Fibroblast of upper back skin (primary cell): Measurements from ENCODE around the gene DNPEP.
"Not testable (repeated sequence)": the region's sequence is repeated elsewhere in the genome, so short reads cannot be mapped to it uniquely, and the experiment has no call there.

Experiments
- DNase-seq: peaks from one replicate; pipeline ENCODE4 v3.0.0-alpha.2; 2013

DNPEP gene

DNA sequence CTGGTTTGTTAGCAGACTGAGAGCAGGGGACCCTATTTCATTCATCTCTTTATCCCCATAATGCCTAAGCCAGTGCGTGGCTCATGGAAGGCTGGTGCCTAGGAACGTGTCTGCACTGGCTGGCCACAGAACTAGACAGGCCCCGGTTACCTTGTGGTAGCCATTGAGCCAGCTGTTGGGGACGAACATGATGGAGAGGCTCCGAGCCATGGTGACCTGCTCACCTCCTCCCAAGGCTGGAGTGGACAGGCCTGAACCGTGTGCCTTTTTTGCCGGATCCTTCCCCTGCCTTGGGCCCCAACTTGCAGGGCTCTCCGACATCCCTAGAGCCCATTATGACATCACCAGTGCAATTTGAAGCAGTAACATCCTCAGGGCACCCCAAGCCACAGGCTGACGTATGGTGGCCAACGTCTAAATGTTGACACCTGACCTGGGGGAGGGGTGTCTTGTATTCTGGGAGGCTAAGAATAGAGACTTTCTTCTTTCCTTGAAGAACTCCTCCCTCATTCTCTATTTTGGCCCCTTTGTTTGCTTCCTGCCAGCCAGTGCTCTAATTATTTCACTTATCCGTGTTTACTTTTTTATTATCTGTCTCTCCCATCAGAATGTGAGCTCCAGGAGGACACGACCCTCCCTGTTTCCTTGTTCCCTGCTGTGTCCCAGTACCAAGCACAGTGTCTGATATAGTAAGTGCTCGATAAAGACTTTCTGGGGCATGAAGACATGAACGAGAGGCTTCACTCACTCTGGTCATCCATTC lies 12.2 kb upstream of the DNPEP start:
- no peak for DNase-seq

DNA sequence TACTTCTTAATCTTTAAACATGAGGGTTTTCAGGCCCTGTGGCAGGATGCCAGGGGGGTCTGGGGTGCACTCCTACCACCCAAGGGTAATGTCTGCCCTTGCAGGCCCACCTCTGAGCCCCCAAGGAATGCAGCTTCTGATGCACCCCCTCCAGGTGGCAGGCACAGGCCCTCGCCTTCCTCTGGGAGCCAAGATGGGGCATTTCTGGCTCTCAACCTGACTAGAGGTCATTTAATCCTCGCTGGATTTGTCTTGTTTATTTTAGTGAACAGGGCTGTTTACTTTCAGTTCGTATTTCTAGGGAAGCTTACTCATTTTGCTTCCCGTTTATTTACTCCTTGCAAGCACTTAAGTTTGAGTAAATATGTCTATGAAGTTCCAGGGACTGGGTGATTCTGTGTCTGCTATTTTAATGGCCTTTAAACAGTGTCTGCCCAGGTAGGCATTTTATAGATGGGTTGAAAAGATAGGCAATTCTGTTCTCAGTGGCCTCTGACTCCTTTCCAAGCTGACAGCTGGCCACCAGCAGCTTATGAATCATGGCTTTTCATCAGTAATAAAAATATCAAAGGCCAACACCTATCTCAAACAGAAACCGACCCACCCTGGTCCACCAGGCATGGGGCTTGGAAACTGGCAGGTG lies 11.1 kb upstream of the DNPEP start:
- no peak for DNase-seq

DNA sequence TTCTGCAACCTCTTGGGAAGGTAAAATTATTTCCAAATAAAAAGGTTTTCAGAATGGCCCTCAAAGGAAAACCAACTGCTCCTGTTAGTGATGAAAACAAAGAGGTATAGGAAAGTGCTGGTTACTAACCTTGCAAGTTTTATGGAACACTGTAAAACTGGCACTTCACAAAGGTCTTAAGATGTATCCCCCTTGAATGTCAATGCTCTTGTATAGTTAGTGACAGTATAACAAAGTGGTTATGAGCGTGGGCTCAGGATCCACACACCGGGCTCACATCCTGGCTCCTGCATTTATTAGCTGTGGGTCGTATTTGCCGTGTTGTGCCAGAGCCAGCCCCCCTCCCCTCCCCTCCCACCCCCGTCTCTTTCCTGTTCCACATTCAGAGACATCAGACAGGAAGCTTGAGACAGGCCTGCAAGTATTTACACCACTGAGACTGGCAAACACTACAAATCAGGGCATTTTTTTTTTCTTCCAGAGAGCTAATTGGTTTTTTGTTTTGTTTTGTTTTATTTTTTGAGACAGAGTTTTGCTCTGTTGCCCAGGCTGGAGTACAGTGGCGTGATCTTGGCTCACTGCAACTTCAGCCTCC lies 9.2 kb upstream of the DNPEP start:
- no peak for DNase-seq

DNA sequence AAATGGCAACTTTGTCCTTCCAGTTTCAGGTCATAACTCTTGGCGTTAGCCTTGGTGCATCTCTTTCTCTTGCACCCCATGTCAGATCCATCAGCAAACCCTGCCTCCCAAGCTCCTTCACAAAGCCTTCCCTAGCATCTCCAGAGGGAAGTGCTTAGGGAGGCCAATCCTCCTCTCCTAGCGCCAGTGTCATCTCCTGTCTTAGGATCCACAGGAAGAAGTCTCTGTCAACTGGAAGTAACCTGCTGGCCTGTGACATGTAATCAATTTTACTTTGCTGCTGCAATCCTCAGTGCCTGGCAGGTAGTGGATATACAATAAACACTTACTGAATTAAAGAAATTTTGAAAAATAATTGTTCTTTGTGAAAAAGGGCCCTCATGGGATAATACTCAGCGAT lies 7.9 kb upstream of the DNPEP start:
- no peak for DNase-seq

DNA sequence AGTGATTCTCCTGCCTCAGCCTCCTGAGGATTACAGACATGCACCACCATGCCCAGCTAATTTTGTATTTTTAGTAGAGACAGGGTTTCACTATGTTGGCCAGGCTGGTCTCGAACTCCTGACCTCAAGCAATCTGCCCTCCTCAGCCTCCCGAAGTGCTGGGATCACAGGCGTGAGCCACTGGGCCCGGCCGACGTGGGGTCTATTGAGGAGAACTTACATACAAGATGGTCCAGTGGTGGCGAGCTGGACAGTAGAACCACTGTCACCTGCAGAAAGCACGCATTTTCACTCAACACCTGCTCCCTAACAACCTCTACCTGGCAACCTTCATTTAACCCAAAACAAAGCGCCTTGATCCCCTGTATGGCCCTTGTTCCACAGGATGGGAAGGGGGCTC lies 7.3 kb upstream of the DNPEP start:
- not testable (repeated sequence) for DNase-seq

DNA sequence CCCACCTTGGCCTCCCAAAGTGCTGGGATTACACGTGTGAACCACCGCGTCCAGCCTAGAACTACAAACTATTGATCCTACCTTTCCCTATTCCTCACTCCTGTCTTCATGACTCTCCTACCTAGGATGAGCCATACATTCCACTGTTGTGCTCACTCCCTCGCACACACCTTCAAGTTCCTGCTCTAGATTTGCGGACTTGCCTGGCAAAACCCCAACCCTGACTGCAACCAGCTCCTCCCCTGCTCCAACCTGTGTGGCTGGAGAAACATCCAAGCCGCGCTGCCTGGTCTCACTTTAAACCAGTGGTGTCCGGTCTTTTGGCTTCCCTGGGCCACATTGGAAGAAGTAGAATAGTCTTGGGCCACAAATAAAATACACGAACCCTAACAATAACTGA lies 5.0 kb upstream of the DNPEP start:
- no peak for DNase-seq

DNA sequence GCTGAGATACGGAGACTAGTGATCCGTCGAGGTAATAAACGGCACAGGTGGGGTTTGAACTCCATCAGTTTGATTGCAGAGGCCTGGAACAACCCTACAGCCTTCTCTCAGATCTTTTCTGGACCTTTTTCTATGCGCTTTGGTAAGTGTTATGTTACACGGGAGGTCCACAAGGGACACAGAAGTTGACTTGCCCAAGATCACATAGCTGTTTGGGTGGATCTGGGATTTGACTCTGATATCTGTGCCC lies 1.1 kb upstream of the DNPEP start:
- DNase-seq = no peak

DNA sequence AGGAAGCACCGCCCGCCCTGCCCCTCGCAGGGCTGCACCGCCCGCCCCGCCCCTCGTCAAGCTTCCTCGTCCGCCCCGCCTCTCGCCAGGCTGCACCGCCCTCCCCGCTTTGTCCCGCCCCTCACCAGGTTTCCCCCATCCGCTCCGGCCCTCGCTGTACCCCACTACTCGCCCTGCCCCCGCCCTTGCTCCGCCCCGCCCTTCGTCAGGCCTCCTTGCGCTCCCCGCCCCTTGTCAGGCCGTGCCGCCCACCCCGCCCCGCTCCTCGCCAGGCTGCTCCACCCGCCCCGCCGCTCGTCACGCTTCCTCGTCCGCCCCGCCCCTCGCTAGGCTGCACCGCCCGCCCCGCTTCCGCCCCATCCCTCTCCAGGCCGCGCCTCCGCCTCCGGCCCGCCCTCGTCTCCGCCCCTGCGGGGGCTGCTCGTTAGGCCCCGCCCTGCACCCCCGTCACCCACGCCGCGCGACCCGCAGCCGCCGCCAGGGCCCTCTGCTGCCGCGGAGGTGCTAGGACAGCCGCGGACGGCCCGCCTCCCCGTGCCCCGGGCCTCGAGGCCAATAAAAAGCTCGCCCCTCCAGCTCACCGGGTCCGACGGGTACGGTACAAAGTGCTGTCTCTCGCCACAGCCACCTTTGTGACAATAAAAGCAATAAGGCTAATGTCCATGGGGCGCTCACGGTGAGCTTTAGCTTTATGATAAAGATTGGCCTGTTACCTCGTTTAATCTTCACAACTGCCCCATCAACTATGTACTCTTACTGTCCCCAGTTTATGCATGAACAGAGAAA lies 602 bp upstream of the DNPEP start:
- peak; percentile 95 for DNase-seq

DNA sequence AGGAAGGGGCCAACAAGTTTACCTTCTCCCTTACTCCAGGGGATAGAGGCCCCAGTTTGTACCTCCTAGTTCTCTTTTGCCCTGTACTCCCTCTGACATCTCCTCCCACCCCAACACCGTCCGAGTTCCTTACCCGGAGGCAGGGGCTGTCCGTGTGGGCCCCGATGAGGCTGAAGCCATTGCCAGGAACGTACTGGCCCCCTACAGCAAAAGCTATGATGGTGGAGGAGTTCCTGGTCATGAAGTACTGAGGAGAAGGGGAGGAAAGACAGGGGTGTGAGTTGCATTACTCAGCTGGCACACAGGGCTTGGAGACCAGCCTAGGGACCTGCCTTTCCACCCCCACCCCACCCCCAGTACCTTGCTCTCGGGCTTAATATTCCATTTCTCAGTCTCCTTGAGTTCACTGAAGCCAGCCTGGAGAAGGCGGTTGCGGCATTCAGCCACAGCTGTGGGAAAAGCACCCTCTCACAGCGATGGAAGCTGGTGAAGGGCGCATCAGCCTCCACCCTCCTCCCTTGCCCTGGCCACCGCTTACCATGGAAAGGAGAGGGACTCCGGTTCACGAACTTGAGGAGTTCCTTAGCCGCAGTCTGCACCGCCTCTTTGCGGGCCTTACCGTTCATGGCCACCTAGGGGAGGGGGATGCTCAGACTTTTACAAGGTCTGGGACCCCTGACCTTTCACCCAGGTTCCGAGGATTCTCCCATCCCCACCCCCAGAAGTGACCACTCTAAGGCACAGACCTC lies 1.0 kb downstream of the DNPEP start:
- no peak for DNase-seq

DNA sequence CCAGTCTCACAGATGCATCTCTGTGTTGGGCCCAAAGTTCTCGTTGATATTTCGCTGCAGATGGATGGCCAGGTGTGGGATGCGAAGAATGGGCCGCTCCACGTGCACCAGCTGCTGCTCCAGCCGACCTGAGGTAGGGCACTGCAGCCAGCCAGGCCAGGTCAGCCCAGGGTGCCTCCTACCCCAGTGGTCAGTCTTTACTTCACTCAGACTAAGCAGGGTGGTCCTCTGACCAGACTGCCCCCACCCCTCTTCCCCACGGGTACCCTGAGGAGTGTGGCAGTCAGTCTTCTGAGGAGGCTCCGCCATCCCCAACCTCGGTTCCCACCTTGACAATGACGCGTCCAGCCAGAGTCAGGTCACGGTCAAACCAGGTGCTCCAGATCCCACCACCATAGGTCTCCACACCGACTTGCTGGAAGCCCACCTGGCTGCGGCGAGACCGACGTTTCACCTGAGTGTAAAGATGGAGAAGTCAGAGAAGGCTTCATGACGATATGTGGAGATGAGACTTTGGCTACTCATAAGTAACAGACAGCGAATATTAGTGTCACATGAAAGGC lies 1.7 kb downstream of the DNPEP start:
- DNase-seq = no peak

DNA sequence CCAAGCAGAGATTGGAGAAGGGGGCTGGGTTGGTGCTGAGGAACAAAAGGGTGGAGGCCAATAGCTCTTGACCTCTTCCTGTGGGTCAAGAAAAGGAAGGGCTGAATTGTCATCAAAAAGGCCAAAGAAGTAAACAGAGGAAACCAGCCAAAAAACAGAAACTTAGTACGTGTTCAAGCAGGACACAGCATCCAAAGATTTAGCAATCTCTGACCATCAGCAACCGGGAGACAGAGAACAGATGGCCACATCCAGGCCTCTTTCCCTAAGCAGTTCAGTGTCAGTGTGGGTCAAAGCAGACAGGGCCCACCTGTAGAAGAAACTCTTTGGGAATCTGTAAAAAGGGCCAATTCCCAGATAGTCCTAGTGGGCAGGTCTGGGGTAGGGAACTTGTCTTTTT lies 2.9 kb downstream of the DNPEP start:
- no peak for DNase-seq

DNA sequence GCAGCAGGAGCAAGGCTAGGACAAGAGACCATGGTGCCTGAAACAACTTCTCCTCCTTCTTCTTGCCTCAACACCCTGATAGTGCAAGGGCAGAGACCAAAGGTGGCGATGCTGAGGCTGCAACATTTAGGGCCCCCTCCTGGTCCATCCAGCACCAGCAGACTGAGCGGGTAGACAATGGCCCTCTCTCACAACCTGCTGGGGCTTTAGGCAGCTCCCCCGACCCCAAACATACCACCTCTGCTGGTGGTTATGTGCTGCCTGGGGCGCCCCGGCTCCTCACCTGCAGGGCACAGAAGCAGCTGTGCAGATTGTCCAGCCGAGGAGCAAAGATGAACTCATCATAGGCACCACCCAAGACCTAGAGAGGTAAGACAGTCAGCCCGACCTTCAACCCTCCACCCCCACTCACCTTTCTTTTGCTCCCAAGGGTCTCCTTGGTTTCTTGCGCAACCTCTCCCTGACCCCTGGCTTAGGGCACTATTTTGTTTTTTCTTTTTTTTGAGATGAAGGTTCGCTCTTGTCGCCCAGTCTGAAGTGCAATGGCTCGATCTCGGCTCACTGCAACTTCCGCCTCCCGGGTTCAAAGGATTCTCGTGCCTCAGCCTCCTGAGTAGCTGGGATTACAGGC lies 3.5 kb downstream of the DNPEP start:
- no peak for DNase-seq

DNA sequence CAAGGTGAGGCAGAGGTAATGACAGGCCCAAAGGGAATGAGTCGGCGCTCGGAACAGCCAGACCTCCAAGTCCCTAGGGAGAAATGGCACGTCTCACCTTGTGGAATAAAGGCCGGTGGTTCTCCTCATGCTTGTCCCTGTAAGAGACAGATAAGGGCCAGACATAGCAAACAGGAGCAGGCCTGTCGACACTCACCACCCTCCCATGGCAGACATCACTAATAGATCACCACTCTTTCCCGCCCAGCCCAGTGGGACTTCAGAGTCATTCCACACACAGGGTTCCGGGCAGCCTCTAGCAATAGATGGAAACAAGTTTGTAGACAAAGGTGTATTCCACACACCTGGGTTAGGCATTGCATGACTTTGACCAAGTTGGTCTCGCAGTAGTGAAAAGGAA lies 6.3 kb downstream of the DNPEP start:
- no peak for DNase-seq

DNA sequence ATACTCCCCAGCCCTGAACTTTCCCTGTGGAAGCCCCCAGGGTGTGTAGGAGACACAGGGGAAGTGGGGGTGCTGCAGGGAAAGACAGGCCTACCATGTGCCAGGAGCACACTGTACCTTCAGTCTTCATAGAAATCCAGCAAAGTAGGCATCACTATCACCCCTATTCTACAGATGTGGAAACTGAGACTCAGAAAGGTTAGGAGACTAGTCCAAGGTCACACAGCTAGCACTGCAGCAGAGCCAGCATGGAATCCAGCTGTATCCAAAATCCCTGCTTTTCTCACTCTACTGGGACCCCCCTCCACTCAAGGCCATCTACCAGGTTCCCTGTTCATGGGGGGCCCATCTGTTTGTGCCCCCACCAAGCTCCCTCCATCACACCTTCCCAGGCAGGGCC lies 6.8 kb downstream of the DNPEP start:
- DNase-seq = no peak

DNA sequence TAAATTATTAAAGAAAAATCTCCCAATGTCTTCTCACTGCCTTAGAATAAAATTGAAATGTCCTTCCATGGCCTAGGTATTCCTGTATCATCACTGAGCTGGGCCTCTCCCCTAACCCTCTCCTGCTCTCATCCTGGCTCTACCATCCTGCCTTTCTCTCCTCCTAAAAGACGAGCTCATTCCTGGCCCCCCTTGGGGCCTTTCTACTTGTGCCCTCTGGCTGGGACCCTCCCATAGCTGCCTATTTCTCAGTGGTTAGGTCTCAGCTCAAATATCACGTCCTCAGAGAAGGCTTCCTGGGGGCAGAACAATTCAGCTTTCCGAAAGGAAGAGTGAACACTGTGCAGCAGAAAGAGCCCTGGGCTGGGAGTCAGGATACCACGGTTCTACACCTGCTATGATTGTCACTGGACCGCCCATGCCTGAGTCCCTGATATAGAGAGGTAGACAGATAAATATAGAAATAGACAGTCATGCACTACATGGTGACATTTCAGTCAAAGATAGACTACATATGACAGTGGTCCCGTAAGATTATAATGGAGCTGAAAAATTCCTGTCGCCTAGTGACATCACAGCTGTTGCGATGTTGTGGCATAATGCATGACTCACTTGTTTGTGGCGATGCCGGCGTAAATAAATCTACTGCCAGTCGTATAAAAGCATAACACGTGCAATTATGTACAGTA lies 9.4 kb downstream of the DNPEP start:
- no peak for DNase-seq

DNA sequence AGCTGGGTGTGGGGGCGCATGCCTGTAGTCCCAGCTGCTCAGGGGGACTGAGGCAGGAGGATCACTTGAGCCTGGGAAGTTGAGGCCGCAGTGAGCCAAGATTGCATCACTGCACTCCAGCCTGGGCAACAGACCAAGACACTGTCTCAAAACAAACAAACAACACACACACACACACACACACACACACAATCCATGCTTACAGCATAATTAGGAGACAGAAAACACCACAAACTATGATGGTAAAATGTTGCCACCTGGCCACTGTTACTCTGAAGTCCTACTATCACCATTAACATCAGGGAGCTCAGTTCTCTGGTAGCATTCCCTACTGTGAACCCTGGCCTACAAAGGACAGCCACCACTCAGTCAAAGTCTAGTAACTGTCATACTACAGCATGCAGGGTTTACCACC lies 18.3 kb downstream of the DNPEP start:
- DNase-seq = peak; percentile 18

DNA sequence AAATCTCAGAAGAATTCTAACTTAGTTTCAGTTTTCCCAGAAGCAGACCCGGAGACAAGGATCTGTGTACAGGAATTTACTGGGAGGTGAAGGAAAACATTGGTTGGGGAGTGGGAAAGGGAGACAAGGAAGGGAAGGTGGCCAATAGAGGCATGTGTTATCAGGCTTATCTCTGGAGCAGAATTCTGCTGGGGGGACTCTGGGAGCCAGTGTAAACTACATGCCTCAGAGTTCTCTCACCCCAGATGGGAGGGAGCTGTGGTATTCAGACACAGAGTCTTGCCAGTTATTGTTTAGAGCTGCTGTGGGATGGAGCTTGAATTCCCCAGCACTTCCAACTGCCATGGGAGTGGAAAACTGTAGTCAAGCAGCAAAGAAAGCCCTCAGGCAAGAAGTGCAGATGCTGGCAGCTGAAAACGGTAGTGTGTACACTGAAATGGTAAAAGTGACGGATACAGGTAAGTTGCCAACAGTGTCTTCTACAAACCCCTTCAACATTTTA lies 19.0 kb downstream of the DNPEP start:
- peak; percentile 75 for DNase-seq

DNA sequence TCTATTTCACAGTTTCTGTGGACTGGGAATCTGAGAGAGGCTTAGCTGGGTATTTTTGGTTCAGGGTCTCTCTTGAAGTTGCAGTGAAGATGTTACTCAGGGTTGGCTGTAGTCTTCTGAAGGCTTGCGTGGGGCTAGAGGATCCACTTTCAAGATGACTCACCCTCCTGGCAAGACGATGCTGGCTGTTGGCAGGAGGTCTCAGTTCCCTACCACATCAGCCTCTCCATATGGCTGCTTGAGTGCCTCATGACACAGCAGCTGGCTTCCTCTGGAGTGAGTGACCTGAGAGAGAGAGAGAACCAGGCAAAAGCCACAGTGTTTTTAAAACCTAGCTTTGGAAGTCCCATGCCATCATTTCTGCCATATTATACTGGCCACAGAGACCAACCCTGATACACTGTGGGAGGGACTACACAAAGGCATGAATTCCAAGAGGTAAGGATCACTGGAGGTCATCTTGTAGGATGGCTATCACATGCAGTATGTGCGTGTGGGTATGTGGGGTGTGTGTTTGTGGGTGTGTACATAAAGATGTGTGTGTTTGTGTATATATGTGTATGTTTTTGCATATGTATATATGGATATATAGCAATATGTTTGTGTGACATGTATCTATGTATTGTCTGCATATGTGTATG lies 25.1 kb downstream of the DNPEP start:
- DNase-seq = peak; percentile 96

DNA sequence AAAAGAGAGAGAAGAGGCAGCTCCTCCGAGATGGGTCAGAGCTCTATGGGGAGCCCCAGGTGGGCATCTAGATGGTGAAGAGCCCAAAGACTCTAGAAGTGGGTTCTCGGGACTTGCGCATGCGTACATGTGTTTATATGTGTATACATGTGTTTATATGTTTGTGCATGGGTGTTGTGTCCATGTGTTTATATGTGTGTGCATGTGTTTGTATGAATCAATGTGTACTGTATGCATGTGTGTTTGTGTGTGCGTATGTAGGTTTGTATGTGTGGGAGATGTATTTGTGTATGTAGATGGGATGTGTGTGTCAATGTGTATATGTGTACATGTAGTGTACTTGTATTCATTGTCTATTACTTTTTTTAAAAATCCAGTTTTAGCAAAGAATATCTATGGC lies 25.6 kb downstream of the DNPEP start:
- DNase-seq = no peak

DNA sequence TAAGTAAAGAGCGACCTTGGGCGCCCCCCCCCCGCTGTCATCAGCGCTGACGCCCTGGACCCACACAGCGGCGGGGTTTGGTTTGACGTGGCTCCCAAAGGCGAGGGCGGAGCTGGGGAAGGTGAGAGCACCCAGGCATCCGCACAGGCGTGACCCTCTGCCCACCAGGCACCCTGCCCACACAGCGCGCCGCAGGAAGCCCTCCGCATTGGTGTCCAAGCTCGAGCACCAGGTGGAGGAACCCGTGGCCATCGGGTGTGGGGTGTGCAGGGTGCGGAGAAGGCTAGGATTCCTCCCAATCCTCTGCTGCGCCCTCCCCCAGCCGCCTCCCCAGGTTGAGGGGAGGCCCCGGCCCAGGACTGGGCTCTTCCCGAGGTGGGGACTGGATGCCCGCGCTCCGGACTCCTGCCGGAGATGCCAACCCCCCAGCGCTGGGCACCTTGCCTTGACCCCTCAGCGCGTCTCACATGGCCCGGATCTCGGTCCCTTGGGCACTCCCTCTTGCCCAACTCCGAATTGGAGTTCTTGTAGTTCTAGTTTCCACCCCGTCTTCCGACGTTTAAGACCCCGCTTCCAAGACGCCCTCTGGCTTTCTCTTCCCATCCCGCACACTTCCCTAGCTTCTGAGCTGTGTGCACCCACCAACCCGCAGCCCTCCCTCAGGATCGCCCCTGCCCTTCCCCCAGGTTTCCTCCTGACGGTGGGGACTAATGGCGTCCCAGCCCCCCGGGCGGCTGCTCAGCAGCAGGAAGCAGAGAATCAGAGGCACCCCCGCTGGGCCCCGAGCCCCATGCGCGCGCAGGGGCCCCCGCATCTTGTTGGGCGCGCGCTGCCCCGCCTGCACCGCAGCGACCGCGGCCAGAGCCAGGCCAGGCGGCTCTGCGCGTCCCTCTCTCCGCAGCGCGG lies 29.3 kb downstream of the DNPEP start:
- no peak for DNase-seq
